CMK (cell line): ENCODE data around the gene ATXN1.

Source experiments
- DNase-seq: peaks from one replicate; pipeline ENCODE4 v3.0.0-alpha.2; 2010; ENCODE audit warnings: low read depth

Gene ATXN1

GRCh38 chr6:16762268-16762549, 949 bp upstream of the ATXN1 start:
- no peak for DNase-seq

GRCh38 chr6:16761471-16762267, 409 bp upstream of the ATXN1 start:
- DNase-seq, result peak; percentile 34

GRCh38 chr6:16759646-16760515, 1.4 kb downstream of the ATXN1 start:
- no peak for DNase-seq

GRCh38 chr6:16759181-16759645, 2.0 kb downstream of the ATXN1 start:
- DNase-seq, result no peak

- DNase-seq, result no peak
Observed at GRCh38 chr6:16758163-16758975, 2.9 kb downstream of the ATXN1 start.

- DNase-seq, result no peak
Observed at GRCh38 chr6:16757332-16757731, 3.9 kb downstream of the ATXN1 start.

GRCh38 chr6:16756660-16757255, 4.5 kb downstream of the ATXN1 start:
- DNase-seq, result no peak

- DNase-seq, result no peak
Observed at GRCh38 chr6:16755544-16755943, 5.7 kb downstream of the ATXN1 start.

GRCh38 chr6:16754876-16755275, 6.4 kb downstream of the ATXN1 start:
- DNase-seq, result no peak

- no peak for DNase-seq
Observed at GRCh38 chr6:16754274-16754673, 7.0 kb downstream of the ATXN1 start.

GRCh38 chr6:16753341-16753740, 7.9 kb downstream of the ATXN1 start:
- DNase-seq, result no peak

GRCh38 chr6:16752206-16752866, 8.9 kb downstream of the ATXN1 start:
- DNase-seq, result no peak

GRCh38 chr6:16751251-16751946, 9.9 kb downstream of the ATXN1 start:
- DNase-seq, result no peak

GRCh38 chr6:16750566-16750965, 10.7 kb downstream of the ATXN1 start:
- no peak for DNase-seq

- DNase-seq, result no peak
Observed at GRCh38 chr6:16749516-16750485, 11.5 kb downstream of the ATXN1 start.

GRCh38 chr6:16748025-16748319, 13.3 kb downstream of the ATXN1 start:
- no peak for DNase-seq

- no peak for DNase-seq
Observed at GRCh38 chr6:16747232-16748024, 13.8 kb downstream of the ATXN1 start.

- no peak for DNase-seq
Observed at GRCh38 chr6:16746812-16747211, 14.4 kb downstream of the ATXN1 start.

GRCh38 chr6:16746401-16746800, 14.9 kb downstream of the ATXN1 start:
- no peak for DNase-seq
